Liver (tissue), 3 donors: ENCODE measurements around the gene ALG6.

ENCODE experiments used
- RAD21 ChIP-seq, 2 donors: IDR thresholded peaks; 2 replicates each; pipeline ENCODE4 v1.6.1; 2016; ENCODE audit warnings: antibody characterized with exemption in 2 of 2, mild to moderate bottlenecking in 2 of 2
- TF ChIP-seq, protein P1 (sequence below): fragments of 150-350 bp; IDR thresholded peaks from 2 replicates; pipeline ENCODE4 v1.5.1; 2017; ENCODE audit warnings: improper control_type of control experiment, low read depth, low read length; ENCODE audit not compliant: missing input control
- donor health status: healthy.
- donor health status: healthy.

DNA sequence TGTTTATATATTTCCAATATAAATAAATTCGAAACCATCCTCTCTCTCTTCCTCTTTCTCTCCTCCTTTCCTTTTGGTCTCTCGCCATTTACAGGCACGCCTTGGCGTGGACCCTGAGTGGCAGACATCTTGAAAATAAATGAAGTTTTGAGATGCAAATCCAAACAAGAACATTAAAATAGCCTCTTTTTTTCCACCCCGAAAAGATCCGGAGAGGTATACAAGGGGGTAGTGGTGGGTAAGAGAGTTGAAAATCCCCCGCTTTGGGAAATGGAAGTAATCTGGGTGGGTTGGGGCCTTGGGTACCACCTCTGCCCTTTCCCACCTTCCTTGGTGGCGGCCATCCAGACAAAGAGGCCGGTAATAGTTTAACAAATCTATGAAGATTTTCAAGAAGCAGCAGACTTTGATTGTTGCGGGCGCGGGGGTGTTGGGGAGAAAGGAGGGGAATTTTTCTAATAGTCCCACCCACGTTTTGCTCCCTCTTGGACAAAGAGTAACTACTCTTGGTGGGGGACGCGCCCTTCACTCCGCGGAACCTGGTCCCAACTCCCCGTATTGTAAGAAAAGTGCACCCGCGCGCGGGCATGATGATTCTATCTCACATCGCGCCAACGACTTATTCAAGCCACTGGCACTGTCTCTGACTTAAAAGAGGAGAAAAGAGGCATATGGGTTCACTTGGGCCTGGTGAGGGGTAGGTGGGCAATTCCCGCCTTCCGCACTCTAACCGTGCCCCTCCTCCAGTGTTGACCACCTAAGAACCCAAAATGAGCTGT, 49.0 kb upstream of the ALG6 start:
- TF ChIP-seq, protein P1, sequence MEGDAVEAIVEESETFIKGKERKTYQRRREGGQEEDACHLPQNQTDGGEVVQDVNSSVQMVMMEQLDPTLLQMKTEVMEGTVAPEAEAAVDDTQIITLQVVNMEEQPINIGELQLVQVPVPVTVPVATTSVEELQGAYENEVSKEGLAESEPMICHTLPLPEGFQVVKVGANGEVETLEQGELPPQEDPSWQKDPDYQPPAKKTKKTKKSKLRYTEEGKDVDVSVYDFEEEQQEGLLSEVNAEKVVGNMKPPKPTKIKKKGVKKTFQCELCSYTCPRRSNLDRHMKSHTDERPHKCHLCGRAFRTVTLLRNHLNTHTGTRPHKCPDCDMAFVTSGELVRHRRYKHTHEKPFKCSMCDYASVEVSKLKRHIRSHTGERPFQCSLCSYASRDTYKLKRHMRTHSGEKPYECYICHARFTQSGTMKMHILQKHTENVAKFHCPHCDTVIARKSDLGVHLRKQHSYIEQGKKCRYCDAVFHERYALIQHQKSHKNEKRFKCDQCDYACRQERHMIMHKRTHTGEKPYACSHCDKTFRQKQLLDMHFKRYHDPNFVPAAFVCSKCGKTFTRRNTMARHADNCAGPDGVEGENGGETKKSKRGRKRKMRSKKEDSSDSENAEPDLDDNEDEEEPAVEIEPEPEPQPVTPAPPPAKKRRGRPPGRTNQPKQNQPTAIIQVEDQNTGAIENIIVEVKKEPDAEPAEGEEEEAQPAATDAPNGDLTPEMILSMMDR = no peak
- TF ChIP-seq RAD21 (IDR thresholded peaks at IDR 0.05) = no peak
